GM19324 (cell line): ENCODE results near the gene CD164.
"Not testable (repeated sequence)": the region's sequence is repeated elsewhere in the genome, so short reads cannot be mapped to it uniquely, and the experiment has no call there.

Experiments used
- ATAC-seq: cut with Tn5 transposase; IDR thresholded peaks from one replicate; pipeline ENCODE4 v1.9.1; 2021; ENCODE audit warnings: mild to moderate bottlenecking, moderate library complexity; ENCODE audit not compliant: unreplicated experiment, low FRiP score

CD164 gene

DNA sequence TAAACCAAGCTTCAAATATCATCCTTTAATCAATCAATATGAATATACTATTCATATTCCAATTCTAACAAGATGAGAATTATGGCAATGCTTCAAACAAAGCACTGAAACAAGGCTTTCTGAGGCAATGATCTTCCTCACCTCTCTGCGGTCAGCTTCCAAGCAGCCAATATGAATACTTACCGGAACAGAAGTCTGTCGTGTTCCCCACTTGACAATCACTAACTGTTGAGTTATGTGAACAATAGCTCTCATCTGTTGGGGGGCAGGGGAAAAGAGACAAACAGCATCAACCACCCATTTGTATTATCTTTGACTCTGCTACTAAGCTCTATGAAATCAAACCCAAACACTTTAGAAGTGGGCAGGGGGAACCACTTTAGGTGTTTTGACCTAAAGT, 4.5 kb downstream of the CD164 start:
- no peak for ATAC-seq

DNA sequence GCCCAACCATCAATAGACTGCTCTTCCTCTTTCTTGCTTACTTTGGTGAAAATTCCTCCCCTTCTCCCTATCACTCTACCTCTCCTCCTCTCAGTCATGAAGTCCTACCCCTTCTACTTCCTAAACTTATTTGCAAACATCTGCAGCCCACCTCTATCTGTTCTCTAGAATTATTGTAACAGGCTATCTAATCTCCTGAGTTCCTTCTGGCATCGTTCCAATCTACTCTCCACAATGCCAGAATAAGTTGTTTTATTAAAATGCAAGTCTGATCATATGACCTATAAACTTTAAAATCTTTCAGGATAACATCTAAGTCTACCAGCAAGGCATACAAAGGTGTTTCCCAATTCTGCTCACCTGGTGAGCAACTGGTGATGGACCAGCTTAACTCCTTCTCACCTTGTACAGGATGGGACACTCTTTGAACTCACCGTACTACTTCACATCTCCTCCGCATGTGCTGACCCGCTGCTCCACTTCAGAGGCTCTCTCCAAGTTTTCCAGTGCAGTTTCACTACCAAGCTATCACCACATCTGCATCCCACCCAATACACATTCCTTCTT, 7.9 kb downstream of the CD164 start:
- ATAC-seq: no peak

DNA sequence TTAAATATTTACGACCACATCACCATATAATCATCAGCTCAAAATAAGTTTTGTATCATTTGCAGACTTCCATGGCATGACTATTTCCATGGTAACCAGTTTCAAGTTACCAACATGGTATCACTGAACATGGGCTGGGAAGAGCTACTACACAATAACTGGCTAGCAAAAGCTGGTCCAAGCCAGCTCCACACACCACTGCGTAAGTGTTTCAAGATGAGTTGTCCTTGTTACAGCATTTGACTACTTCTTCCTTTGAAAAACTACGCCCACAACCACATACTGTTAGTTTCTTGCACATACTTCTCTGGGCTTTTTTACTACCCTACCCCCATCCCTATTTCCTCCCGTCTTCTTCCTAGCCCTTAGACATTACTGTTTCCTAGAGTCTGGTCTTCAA, 8.5 kb downstream of the CD164 start:
- ATAC-seq: peak; percentile 75

DNA sequence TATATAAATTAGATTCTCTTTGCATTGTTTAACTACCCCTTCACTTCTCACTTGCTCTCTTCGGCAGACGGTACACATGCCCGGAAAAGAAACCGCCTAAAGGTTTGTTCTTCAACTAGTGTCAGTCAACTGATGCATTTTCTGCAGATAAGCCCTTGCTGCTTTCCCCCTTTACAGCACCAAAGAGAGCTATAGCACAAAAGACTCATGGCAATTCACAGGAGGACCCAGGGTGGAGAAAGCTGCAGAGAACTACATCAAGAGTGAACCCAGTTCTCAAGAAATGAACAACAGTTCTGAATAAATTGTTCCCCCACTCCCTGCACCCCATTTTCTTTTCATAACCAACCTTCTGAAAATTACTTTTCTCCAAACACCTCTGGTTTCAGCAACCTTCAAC, 8.9 kb downstream of the CD164 start:
- ATAC-seq: peak; percentile 26

DNA sequence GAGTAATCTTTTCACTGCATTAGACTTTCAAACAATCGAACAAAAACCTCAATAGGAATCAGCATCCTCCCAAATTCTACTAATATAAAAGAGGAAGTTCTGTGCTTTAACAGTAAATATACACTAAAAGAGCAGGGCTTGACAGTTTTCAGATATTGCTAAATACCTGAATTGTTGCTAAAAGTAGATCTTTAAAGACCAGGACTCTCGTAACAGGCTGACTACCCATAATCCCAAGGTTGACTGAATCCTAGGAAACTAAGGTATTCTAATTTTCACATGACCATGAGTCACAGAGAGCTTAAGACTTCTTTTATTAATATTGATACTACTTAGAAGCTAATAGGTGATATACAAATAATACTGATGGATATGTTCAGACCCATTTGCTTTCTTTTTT, 10.1 kb downstream of the CD164 start:
- no peak for ATAC-seq

DNA sequence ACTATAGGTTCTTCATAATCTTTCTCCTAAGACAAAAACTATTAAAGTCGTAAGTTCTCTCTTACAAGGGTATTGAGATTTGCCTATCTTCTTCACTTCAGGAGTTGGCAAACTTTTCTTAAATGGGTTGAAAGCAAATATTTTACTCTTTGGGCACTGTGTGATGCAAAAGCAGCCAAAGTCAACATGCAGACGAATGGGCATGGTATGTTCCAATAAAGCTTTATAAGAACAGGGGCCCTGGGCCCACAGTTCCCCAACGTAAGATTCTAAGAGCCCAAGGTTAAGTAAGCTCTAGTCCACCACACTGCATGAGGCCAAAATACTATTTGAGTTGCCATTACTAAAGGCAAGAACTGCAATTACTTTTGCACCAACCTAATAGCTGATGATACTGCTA, 11.5 kb downstream of the CD164 start:
- no peak for ATAC-seq

DNA sequence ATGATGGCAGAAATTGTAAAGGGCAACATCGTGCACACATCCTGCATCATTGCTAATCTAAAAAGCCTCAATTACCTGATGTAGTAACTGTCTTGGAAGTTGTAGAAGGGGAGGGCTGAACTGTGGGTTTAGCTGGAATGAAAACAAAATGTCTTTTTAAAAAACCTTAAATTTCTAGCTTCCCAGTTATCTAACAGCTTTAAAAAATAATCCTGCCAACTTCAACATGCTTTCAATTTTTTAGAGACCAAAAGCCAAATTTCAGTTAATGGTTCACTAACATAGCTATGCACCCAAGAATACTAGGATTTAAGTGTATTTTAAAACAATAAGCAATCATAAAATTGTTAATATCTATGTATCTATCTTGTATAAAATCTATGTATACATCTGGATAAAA, 11.9 kb downstream of the CD164 start:
- ATAC-seq: no peak

DNA sequence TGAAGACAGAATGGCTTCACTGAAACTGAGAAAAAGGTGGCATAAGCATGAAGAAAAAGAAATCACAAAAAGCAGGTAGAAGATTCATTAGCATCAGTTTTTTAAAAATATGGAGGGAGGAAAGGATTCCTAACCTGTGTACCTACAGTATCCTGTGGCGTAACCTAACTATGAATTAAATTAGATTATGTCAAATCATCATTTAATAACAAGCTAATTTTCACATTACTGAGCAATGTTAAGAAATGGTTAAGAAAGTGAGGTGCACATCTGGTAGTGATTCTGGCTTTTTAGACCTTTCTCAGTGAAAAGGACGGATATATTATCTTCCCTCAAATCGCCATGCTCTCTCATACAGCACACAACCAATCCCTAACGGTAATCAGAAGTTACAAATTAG, 12.5 kb downstream of the CD164 start:
- ATAC-seq: no peak

DNA sequence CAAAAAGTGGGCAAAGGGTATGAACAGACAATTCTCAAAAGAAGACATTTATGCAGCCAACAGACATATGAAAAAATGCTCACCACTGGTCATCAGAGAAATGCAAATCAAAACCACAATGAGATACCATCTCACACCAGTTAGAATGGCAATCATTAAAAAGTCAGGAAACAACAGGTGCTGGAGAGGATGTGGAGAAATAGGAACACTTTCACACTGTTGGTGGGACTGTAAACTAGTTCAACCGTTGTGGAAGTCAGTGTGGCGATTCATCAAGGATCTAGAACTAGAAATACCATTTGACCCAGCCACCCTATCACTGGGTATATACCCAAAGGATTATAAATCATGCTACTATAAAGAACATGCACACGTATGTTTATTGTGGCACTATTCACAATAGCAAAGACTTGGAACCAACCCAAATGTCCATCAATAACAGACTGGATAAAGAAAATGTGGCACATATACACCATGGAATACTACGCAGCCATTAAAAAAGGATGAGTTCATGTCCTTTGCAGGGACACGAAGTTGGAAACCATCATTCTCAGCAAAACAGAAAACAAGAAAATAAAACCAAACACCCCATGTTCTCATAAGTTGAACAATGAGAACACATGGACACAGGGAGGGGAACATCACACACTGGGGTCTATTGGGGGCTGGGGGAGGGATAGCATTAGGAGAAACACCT, 17.7 kb downstream of the CD164 start:
- not testable (repeated sequence) for ATAC-seq

DNA sequence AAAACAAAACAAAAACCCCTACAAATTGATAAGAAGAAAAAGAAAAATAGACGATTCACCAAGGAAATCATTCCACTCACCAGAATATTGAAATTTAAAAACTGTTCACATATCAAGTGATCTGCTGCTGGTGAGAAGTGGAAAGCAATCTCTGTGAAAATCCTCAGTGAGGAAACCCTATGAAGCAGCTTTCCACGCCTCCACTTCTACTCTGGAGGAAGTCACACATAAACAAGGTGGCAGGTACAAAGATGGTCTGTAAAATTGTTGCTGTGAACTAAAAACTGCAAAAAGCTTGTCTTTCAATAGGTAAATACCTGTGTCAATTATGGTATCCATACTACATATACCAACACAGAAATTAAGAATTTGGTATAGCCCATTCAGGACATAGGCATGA, 18.5 kb downstream of the CD164 start:
- no peak for ATAC-seq

DNA sequence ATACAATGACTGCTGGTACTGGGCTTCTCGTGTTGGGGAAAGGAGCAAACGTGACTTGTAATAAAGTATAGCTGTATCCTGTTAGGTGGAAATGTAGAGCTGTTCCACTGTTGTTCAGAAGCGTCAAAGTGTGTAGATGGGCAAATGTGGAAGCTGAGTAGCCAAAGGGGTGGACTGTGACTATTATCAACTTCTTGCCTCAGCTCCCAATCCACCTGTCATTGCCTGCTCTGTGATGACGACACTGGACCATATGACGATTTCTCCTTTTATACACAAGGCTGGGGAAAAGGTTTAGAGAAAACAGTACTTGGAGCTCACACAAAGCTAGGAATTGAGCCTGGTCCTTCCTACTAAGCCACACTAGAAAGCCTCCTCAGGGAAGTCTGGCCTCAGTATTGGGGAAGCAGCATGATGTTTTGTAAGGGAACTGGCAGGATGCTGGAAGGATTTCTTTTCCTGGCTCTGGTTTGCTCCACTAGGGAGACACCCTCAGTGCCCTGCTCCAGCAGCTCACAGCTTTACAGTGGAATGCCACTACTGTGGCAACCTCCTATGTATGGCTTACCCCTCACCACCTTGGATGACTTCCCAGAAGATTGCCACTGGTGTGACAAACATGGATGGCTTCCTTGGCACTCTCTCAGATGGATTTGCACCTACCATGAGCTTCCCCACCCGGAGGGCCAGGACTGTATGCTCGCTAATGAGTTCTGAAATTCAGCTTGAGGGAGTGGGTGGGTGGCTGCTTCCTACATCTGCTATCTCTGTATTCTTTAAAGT, 20.0 kb downstream of the CD164 start:
- no peak for ATAC-seq

DNA sequence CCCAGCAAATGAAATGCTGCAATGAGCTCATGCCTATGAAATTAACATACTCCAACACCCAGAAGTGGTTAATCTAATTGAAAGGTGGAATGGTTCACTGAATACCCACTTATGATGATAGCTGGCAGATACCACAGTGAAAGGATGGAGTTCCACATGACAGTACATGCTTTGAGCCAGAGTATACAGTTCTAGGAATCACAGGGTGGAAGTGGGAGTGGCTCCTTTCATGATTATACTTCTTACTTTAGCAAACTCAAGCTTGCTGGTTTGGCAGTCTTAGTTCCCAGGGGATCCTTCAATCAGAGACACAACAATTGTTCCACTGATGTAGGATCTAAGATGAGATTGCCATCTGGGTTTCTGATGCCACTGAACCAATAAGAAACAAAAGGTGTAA, 21.5 kb downstream of the CD164 start:
- ATAC-seq: no peak

DNA sequence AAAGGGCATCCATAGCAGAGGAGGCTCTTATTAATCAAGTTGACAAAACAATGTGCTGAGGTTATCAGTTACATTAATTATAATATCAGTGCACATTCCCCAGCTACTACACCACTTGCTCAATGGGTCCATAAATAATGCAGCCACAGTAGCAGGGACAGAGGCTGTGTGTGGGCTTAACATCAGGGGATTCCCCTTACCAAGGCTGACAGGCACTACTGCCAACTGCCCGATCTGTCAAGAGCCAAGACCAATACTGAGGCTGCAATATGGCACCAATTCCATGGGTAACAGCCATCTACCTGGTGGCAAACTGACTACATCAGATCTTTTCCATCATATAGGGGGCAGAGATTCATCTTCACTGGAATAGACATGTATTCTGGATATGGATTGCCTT, 22.0 kb downstream of the CD164 start:
- no peak for ATAC-seq

DNA sequence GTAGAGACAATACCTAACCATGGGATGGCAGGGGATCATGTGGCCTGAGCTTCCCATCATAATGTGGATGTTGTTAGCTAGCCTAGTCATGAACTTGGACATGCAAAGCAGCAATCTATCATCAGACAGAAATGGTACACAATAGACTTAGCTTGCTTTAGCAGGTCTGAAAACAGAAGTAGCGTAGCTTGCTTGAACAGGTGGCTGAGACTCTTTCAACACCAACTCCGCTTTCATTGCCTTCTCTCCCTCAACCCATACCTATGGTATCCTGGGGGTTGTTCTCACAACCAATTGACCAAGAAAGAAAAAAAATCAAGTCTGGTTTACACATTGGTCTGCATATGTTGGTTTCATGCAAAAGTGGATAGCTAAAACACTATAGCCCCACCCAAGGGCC, 23.0 kb downstream of the CD164 start:
- no peak for ATAC-seq

DNA sequence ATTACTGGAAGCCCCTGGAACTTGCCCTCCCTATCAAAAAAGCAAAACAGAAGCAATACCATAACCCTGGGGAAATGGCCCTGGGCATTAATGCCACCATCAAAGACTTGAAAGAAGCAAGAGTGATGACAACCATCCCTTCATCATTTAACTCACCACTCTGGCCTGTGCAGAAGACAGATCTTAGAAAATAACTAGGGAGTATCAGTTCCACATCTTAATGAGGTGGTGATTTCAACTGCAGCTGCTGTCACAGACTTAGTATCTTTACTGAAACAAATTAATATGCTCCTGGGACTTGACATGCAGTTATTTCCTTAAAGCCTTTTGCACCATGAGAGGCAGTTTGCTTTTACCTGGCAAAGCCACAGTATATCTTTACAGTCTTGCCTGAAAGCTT, 24.1 kb downstream of the CD164 start:
- ATAC-seq: no peak

DNA sequence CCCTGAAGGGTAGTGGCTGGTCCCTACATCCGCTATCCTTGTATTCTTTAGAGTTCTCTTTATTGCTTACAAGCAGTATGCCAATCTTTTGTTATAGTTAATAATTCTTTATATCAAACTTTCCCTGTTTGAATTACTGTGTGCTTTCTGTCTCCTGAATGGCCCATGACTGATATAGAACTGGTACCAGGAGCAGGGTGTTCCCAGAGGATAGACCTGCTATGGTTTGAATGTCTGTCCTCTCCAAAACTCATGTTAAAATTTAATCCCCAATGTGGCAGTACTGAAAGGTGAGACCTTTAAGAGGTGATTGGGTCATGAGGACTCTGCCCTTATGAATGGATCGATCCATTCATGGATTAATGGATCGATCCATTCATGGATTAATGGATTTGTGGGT, 26.0 kb downstream of the CD164 start:
- ATAC-seq: no peak

DNA sequence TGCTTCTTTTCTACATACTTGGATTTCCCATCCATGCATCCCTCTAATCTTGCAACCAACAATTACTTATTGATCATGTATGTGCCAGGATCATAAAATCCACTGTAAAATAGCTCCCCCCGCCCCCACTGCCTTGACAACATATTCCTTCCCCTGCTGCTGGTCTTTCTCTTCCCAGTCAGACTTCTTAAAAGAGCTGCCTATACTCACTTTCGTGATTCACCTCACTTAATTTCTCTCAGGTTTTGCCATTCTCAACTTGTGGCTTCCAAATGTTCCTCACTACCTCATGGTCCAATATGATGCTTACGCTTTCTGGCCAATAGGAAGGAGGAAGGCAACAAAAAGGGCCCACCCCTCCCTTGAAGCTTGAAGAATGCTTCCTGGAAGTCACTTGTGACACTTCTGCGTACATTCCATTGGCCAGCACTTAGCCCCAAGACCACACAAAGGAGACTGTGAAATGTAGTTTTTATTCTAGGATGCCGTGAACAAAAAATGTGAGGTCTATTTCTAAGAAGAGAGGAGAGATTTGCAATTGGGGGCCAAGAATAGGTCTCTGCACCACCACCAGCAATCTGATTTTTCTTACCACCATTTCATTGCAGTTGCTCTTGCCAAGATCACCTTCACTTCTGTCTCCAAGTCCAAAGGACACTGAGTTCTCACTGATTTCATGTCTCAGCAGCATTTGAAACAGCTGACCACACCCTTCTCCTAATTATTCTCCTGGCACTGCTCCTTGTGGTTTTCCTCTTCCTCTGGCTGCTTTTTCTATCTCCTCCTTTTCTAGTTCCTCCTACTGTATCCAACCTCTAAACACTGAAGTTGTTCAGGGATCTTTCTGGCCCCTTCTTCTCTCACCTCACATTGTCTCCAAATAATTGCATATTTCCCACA, 30.8 kb downstream of the CD164 start:
- no peak for ATAC-seq

DNA sequence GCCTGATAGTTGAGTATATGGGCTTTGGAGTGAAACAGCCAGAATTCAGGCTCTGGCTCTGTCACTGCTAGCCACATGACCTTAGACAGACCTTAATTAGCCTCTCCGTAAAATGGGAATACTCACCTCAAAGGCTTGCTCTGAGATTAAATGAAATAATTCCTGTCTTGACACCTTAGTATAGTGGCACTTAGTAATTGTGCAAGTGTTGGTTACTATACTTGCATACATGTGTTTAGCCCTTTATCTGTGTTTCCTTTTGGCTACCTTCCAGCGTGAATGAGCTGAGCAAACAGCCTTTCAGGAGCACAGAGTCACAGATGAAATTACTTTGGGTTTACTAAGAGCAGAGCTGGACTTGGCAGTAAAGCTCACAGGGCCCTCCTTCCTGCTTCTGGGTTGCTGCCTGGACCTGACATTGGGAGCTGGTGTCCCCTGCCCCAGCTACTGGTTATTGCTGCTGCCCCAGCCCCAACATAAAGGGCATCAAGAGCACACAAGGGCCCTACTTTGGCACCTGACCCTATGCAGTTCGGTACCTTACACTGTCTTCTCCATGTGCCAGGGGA, 32.8 kb downstream of the CD164 start:
- no peak for ATAC-seq

DNA sequence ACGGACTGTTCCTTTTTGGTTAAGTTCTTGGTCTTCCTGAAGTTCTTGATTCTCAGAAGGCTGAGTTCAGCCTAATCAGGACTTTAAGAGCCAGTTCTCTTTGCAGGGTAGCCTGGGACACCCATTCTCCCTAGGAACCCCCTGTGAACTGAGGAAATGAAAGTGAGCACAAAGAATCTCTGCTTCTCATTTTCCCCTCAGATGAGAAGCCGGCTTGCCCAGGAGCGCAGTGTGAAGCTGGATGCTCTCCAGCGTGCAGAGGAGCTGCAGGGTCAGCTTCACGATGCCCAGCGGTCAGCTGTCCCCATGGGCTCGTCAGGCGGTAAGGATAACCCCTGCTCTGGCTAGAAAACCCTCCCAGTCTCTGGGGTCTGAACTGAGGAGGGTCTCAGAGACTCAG, 34.0 kb downstream of the CD164 start:
- ATAC-seq: no peak

DNA sequence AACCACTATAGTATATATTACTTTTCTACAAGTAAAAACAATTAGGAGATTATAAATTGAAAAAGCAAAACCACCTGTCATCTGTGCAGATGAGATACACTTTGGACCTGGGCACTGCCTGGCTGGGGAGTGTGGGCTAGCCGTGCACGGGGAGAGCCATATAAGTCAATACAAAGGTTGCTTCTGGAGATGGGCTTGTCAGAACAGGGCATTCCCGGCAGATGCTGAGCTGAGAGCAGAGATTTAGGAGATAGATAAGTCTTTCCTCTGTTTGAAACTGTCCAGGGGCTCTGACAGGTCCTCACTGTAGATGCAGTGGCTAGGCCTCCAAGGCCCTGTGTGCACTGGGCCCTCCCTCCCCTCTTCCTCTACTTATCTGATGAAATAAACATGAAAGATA, 34.5 kb downstream of the CD164 start:
- no peak for ATAC-seq

DNA sequence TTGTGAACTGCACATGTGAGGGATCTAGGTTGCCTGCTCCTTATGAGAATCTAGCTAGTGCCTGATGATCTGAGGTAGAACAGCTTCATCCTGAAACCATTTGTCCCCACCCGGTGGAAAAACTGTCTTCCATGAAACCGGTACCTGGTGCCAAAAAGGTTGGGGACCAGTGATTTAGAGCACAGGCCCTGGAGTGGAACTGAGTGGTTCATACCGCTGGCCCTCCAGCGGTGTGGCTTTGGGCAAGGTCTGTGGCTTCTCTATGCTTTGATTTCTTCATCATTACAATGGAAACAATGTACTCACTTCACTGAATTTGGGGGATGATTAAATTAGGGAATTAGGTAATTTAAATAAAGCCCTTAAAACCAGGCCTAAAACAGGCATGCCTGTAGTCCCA, 36.3 kb downstream of the CD164 start:
- no peak for ATAC-seq
